HG03520 (cell line): ENCODE data around the gene SCML2.
"Not testable (repeated sequence)": the region's sequence is repeated elsewhere in the genome, so short reads cannot be mapped to it uniquely, and the experiment has no call there.

ENCODE experiments used
- ATAC-seq: cut with Tn5 transposase; IDR thresholded peaks from one replicate; pipeline ENCODE4 v1.9.1; 2021; ENCODE audit warnings: mild to moderate bottlenecking, moderate library complexity; ENCODE audit not compliant: unreplicated experiment

Gene SCML2

DNA sequence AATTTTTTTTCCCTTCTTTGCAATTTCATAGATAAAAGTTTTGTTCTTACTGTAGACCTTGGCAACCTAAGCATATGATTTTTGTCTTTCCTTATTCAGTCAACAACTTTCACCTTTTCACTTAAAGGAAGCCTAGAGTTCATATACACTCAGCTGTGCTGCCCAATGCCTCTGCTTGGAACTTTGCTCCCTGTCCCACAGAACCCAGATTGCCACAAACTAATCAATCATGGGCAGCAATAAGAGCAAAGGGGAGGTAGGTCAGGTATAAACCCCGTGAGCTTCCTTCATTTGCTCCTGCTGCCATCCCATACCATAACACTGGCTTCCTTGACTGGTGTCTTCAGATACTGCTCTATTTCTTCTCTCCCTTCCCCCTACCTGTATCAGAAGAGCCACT is 82.8 kb downstream of the SCML2 start:
- ATAC-seq: no peak

DNA sequence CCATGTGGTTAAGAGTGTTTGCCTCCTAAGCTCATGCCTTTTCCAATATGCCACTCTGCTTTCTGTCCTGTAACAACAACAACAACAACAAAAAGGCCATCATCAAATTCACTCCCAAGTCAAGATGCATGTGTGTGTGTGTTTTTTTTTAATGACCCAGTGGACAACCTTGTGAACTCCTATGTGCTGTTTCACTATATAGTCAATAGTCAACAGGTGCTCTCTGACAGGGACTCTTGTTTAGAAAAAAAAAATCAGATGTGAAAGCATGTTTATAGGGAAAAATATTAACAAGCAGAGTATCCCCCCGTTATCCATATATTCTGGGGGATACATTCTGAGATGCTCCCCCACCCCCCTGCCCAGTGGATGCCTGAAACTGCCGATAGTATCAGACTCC is 83.2 kb downstream of the SCML2 start:
- ATAC-seq: no peak

DNA sequence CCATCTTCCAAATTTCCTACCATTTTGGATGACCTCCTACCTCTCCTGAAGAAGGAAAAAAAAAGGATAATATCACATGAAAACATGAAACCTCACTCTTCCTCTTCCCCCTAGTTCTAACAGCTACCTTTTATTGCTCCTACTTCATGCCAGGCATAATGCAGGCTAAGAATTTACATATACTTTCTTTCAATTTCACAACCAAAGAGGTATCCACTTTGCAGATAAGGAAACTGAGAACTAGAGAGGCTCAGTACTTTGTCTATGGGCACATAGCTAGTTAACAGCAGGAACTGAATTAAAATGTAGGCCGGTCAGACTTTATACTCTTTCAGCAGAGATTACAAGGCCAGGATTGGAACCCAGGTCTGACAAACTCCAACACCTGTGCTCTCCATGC is 99.4 kb downstream of the SCML2 start:
- no peak for ATAC-seq

DNA sequence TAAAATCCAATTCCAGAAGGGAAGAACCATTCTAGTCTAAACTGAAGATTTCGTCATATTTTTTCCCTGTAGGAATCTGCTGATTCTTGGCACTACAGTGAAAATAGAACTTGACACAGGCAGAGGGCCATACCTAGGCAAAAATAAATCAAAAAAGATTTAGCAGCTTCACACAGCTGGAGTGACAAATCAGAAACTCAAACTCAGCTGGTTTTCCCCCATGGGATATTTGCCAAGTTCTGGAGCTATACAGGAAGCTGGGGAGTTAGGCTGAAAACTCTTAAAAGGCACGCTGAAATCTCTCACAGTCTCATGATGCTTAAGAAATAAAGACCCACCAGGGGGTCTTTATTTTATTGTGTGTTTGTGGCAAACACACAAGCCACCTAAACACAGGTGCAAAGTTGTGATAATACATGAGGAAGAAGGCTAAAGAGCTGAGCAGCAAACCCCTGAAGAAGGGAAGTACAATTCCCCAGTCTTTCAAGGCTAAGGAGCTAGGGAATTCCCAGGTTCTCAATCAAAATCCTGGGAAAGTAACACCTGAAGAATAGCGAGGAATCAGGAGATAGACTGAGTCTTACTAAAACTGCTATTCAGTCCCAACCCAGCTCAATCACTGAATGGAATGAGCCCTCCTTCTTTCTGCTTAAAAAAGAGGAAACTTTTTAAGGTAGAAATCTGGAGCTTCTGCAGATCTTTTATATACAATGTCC is 101.7 kb downstream of the SCML2 start:
- ATAC-seq: no peak

DNA sequence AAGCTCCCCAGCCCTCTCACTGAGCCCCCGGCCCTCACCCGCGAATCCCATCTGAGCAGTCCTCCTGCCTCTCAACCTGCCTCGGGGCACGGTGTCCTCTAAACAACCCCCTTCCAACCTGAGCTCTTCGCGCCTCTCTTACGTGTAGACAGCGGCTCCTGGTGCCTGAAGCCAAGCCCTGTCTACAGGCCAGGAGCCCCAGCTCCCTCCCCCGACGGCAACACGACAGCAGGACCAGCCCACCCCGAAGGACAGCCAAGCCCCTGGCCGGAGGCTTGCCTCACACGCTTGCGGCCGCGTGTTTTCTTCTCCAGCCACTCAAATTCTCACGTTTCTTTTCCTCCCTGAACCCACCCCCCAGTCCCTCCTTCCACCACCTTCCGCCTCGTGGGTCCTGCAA is 124.8 kb downstream of the SCML2 start:
- not testable (repeated sequence) for ATAC-seq

DNA sequence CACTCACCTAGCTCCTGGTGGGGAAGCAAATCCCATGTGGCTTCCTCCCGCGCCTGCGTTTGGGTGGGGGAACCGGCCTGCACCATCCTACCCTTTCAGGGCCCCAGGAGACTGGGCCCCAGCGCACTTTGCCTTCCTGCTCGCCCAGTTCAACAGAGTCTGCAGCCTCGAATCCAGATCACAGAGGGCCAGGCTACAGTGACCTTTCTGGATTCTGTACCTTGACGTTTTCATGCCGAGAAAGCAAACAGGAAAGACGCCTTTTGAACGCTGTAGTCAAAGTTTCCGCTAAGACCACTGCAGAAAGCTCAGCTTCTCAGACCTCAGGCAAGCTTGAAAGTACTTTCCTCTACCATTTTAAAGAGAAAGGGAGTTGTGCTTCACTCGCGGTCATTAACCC is 126.4 kb downstream of the SCML2 start:
- no peak for ATAC-seq

DNA sequence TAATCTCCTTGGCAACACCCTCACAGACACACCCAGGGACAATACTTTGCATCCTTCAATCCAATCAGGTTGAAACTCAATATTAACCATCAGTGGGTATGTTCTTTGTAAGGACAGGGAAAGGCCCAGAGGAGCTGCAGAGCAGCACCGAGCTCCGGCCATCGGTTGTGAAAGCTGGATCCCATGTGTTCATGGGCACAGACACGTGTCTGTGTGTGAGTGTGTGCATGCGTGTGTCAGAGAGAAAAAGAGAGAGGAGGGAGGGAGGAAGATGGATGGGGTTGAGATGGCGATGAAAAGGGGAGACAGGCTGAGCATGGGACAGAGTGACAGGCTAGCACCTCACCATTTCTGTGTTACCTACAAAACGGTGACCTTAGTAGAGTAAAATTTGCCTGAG is 127.0 kb downstream of the SCML2 start:
- ATAC-seq: no peak

DNA sequence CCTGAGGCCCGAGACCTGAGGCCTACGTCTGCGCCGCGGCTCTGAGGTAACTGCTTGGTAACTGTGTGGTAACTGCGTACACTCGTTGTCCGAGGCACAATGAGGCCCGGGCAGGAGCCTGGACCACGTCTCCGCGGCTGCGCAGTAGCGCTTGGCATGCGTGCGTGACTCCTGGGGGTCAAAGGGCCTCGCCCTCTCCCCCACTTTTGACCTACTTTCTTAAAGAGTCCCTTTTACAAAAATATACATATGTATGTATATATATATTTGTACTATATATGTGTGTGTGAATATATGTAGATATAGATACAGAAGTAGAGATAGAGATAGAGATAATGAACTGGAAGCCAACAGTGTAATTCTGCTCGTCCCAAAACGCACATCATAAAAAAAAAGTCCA is 133.7 kb downstream of the SCML2 start, which contains the start of gene BEND2:
Gene BEND2, minus strand, starts transcription at position 101 of the 400 bp plus-strand sequence. CDS start 136 bp downstream, outside the sequence.
- ATAC-seq: no peak

DNA sequence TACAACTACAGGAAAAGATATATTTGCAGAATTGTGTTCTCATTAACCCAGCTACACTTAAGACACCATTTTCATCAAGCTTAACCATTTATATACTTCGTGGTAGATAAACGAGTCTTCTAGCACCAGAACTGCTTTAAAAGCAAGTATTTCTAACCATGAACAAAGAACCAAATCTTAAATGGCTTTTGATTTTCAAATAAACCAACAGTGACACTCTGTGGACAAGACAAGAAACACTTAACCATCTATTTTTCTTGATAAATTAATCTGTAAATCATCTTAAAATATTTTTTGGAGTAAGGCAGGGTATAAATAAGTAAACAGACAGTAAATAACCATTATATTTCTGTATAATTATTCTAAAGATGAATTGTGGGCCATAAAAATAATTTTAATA is 144.0 kb downstream of the SCML2 start:
- no peak for ATAC-seq

DNA sequence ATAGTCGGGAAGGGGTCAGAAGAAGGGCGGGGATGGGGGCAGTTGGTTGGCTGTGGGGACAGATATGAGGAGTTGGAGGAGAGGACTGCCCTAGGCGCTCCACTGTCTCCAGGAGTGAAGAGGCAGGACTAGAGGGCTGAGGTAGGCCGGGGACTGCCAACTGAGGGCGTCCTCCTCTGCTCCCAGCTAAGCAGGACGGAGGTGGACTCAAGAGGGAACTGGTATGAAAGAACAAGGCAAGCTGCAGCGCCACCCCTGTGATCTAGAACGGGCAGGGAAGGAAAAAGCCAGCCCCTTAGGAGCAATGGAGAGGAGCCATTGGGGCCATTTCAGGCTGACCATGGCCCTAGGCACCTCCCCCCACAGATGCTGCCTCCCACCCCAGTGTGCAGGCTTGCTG is 147.8 kb downstream of the SCML2 start:
- ATAC-seq: no peak

DNA sequence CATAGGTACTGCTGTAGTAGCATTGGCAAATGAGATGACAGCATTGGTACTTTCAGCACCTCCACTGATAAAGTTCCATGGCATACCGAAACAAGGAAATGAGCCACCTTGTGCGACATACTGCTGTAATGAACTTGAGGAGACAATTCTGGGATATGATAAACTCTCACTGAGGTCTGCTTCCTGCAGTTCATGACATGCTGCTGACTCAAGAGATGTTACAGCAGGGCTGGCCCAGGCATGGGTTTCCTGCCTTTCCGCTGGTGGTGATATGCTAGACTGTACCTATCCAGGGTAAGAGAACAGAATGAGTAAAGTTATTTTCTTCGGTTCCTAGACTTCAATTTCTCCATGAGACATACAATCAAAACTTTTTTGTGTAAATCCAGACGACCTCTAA is 150.9 kb downstream of the SCML2 start:
- no peak for ATAC-seq

DNA sequence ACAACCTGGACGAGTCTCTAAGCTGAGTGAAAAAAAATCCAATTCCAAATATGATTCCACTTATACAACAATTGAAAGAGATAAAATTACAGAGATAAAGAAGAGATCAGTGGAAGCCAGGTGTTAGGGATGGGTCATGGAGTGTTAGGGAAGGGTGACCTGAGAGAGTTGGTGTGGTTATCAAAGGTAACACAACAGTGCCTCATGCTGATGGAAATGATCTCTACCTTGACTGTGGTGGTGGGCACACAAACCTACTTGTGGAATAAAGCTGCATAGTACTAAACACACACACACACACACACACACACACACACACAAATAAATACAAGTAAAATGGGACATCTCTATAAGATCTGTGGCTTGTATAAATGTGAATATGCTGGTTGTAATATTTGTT is 159.8 kb downstream of the SCML2 start:
- ATAC-seq: no peak
